HepG2 (cell line): ENCODE results near the gene PRDM15. TPM values are rescaled to one million over a fixed set of nuclear protein-coding genes. Genes with fewer than 3 reads are reported as not detected.
A peak's percentile ranks its signal among the peaks of the same experiment; 100 is the strongest.

Experiments used
- ATF7-NPFF ChIP-seq: sonication (generic); formaldehyde crosslinking; IDR thresholded peaks from 2 replicates; pipeline ENCODE4 v1.8.1; 2023; ENCODE audit warnings: mild to moderate bottlenecking, low read depth, missing genetic modification reagents, moderate library complexity
- CBX2 ChIP-seq, 2 experiments: fragments of 200-600 bp in 1 of 2; sonication (generic); formaldehyde crosslinking in 1 of 2; IDR thresholded peaks; 2 replicates each; pipeline versions ENCODE4 v1.7.0 to v1.8.1; 2018 to 2022; ENCODE audit warnings: low read depth in 2 of 2, low read length in 1 of 2, mild to moderate bottlenecking in 1 of 2, missing genetic modification reagents in 1 of 2
- E2F1 ChIP-seq: sonication (generic); formaldehyde crosslinking; IDR thresholded peaks from 2 replicates; pipeline ENCODE4 v1.5.0; 2020; ENCODE audit warnings: missing genetic modification reagents
- FOXC1 ChIP-seq: sonication (generic); formaldehyde crosslinking; IDR thresholded peaks from 2 replicates; pipeline ENCODE4 v1.8.0; 2022; ENCODE audit warnings: mild to moderate bottlenecking, missing genetic modification reagents, borderline replicate concordance
- HES4 ChIP-seq: sonication (generic); formaldehyde crosslinking; IDR thresholded peaks from 2 replicates; pipeline ENCODE4 v1.9.0; 2021; ENCODE audit warnings: mild to moderate bottlenecking, missing genetic modification reagents, borderline replicate concordance
- HMG20B ChIP-seq: conservative IDR thresholded peaks from 2 replicates; pipeline ENCODE4 v1.6.1; 2016; ENCODE audit warnings: missing genetic modification reagents, missing compliant biosample characterization
- ISX ChIP-seq: sonication (generic); formaldehyde crosslinking; conservative IDR thresholded peaks from 2 replicates; pipeline ENCODE4 v1.5.0; 2020; ENCODE audit warnings: missing genetic modification reagents
- POGZ ChIP-seq: sonication (generic); formaldehyde crosslinking; IDR thresholded peaks from 2 replicates; pipeline ENCODE4 v1.4.0; 2020; ENCODE audit warnings: mild to moderate bottlenecking, missing genetic modification reagents
- RARG ChIP-seq: sonication (generic); formaldehyde crosslinking; IDR thresholded peaks from 2 replicates; pipeline ENCODE4 v1.4.0; 2020; ENCODE audit warnings: low read depth, mild to moderate bottlenecking, missing genetic modification reagents
- RBM39 ChIP-seq: fragments of 200-400 bp; formaldehyde crosslinking; IDR thresholded peaks from one replicate; pipeline ENCODE4 v1.6.1; 2018; ENCODE audit warnings: antibody characterized with exemption, mild to moderate bottlenecking, low read depth, low read length; ENCODE audit not compliant: poor library complexity, severe bottlenecking
- ZBTB7A ChIP-seq: sonication (generic); formaldehyde crosslinking; IDR thresholded peaks from 2 replicates; pipeline ENCODE4 v1.8.0; 2022; ENCODE audit warnings: mild to moderate bottlenecking, missing genetic modification reagents
- ZIK1 ChIP-seq: sonication (generic); formaldehyde crosslinking; IDR thresholded peaks from 2 replicates; pipeline ENCODE4 v1.5.0; 2020; ENCODE audit warnings: mild to moderate bottlenecking, low read depth, missing genetic modification reagents, borderline replicate concordance
- ZNF460 ChIP-seq: sonication (generic); formaldehyde crosslinking; IDR thresholded peaks from 2 replicates; pipeline ENCODE4 v1.5.1; 2020; ENCODE audit warnings: missing genetic modification reagents, mild to moderate bottlenecking, borderline replicate concordance
- ZNF546 ChIP-seq: sonication (generic); formaldehyde crosslinking; conservative IDR thresholded peaks from 2 replicates; pipeline ENCODE4 v1.8.1; 2023; ENCODE audit warnings: mild to moderate bottlenecking, missing genetic modification reagents
- ZNF558 ChIP-seq: sonication (generic); formaldehyde crosslinking; IDR thresholded peaks from 2 replicates; pipeline ENCODE4 v1.9.0; 2022; ENCODE audit warnings: mild to moderate bottlenecking, missing genetic modification reagents, borderline replicate concordance
- ZNF564 ChIP-seq: sonication (generic); formaldehyde crosslinking; IDR thresholded peaks from 2 replicates; pipeline ENCODE4 v1.8.1; 2023; ENCODE audit warnings: mild to moderate bottlenecking, missing genetic modification reagents
- ZNF619 ChIP-seq: sonication (generic); formaldehyde crosslinking; IDR thresholded peaks from 2 replicates; pipeline ENCODE4 v1.4.0; 2020; ENCODE audit warnings: mild to moderate bottlenecking, missing genetic modification reagents
- ZNF773 ChIP-seq: sonication (generic); formaldehyde crosslinking; IDR thresholded peaks from 2 replicates; pipeline ENCODE4 v1.4.0; 2020; ENCODE audit warnings: missing genetic modification reagents, borderline replicate concordance
- ZSCAN5A ChIP-seq: sonication (generic); formaldehyde crosslinking; IDR thresholded peaks from 2 replicates; pipeline ENCODE4 v1.8.0; 2022; ENCODE audit warnings: mild to moderate bottlenecking, missing genetic modification reagents, borderline replicate concordance
- polyA plus RNA-seq, 8 experiments: library from polyadenylated mRNA; depleted of rRNA in 3 of 8; stranded (reverse) in 7 of 8; unstranded in 1 of 8; fragments of >200 nt; fragmentation: Illumina TruSeq in 4 of 8; extraction: Trizol in 4 of 8; gene quantifications; 2 replicates each; pipeline versions ENCODE4 v1.2.1 to v1.2.3, GENCODE V29; 2011 to 2016; ENCODE audit warnings: low read depth in 4 of 8, missing spikeins in 1 of 8, mixed read lengths in 1 of 8; ENCODE audit not compliant: insufficient read depth in 1 of 8
- total RNA-seq, 5 experiments: library from RNA; depleted of rRNA; stranded (reverse); fragments of >200 nt; fragmentation: Illumina TruSeq; extraction: Trizol; gene quantifications; 2 replicates each; pipeline ENCODE4 v1.2.3, GENCODE V29; 2016; ENCODE audit warnings: low read depth in 1 of 5
- TF ChIP-seq, protein P1 (sequence below): sonication (generic); formaldehyde crosslinking; IDR thresholded peaks from 2 replicates; pipeline ENCODE4 v1.5.1; 2020; ENCODE audit warnings: mild to moderate bottlenecking, moderate library complexity, missing genetic modification reagents
- TF ChIP-seq, protein P2 (sequence below): sonication (generic); formaldehyde crosslinking; IDR thresholded peaks from 2 replicates; pipeline ENCODE4 v1.4.0; 2020; ENCODE audit warnings: missing genetic modification reagents
- TF ChIP-seq, protein P3 (sequence below): sonication (generic); formaldehyde crosslinking; IDR thresholded peaks from 2 replicates; pipeline ENCODE4 v1.8.1; 2023; ENCODE audit warnings: mild to moderate bottlenecking, missing genetic modification reagents, borderline replicate concordance
- TF ChIP-seq, protein P4 (sequence below): IDR thresholded peaks from 2 replicates; pipeline ENCODE4 v1.6.1; 2016; ENCODE audit warnings: control low read depth

PRDM15 gene
- total and polyA plus RNA-seq, 2 of the 13 experiments (the other 11 are each of a cell fraction or from before 2014, with no cell fraction given), result 4.0 to 6.9 TPM

DNA sequence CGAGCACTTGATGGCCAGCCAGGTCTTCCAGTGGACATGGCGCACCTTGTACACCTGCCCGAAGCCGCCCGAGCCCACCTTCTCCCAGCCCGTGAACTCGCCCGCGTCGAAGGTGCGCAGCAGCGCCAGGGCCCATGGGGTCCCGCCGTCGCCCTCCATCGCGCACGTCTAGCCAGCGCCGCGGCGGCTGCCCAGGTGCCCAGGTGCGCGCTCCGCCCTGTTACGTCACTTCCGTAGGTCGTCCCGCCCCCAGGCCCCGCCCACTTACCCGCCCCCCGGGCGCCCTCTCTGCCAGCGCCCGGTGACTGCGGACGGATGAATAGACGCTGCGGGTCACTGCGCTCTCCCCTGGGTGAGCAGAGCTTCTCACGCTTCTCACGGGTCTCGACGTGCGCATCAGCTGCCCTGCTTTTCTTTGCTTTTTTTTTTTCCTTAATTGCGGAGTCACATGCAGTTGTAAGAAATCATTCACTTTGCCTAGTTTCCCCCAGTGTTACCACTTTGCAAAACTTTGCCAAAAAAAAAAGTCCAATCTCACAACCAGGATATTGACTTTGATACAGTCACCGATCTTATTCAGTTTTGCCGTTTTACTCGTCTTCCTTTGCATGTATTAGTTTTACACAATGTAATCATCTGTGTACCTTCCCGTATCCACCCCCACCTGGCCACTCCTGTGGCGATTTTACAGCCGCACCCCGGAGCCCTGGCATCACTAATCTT is 112.1 kb downstream of the PRDM15 start, which contains the start of gene RIPK4 (continued):
- TF ChIP-seq, protein P1, sequence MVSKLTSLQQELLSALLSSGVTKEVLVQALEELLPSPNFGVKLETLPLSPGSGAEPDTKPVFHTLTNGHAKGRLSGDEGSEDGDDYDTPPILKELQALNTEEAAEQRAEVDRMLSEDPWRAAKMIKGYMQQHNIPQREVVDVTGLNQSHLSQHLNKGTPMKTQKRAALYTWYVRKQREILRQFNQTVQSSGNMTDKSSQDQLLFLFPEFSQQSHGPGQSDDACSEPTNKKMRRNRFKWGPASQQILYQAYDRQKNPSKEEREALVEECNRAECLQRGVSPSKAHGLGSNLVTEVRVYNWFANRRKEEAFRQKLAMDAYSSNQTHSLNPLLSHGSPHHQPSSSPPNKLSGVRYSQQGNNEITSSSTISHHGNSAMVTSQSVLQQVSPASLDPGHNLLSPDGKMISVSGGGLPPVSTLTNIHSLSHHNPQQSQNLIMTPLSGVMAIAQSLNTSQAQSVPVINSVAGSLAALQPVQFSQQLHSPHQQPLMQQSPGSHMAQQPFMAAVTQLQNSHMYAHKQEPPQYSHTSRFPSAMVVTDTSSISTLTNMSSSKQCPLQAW (CRISPR knock-in tag), result no peak
- TF ChIP-seq ZIK1 (CRISPR knock-in tag), result peak; percentile 87; the same call in 1 of the 2 replicates
- peak; percentile 44 for TF ChIP-seq RBM39
- TF ChIP-seq HMG20B (CRISPR knock-in tag), result no peak
- TF ChIP-seq ZNF773, result peak; percentile 62; the same call in 1 of the 2 replicates
- TF ChIP-seq HES4 (CRISPR knock-in tag), result no peak
- TF ChIP-seq RARG, result no peak
- TF ChIP-seq ZNF564 (CRISPR knock-in tag), result 0 out of 2 replicates have a peak, but pooled peaks have one; percentile 6
- TF ChIP-seq E2F1, result no peak; the same call in 1 of the 2 replicates
- TF ChIP-seq ZNF558, result no peak
- TF ChIP-seq ZSCAN5A (CRISPR knock-in tag), result no peak
- TF ChIP-seq, protein P2, sequence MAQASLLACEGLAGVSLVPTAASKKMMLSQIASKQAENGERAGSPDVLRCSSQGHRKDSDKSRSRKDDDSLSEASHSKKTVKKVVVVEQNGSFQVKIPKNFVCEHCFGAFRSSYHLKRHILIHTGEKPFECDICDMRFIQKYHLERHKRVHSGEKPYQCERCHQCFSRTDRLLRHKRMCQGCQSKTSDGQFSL, result no peak
- 0 out of 2 replicates have a peak, but pooled peaks have one; percentile 29 for TF ChIP-seq ISX
- peak; percentile 44; the same call in 1 of the 2 replicates for TF ChIP-seq ATF7-NPFF (CRISPR knock-in tag)
- TF ChIP-seq ZNF619, result no peak
- no peak for TF ChIP-seq ZNF546 (CRISPR knock-in tag)
- no peak for TF ChIP-seq POGZ (CRISPR knock-in tag)
- TF ChIP-seq, protein P3, sequence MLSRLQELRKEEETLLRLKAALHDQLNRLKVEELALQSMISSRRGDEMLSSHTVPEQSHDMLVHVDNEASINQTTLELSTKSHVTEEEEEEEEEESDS (CRISPR knock-in tag), result no peak
- no peak for TF ChIP-seq CBX2 (IDR thresholded peaks at IDR 0.05; ENCODE audit: low read depth, low read length)
- no peak for TF ChIP-seq CBX2 (CRISPR knock-in tag; IDR thresholded peaks at IDR 0.05; ENCODE audit: low read depth)
- no peak for TF ChIP-seq ZNF460 (CRISPR knock-in tag)
- TF ChIP-seq FOXC1 (CRISPR knock-in tag), result no peak
- TF ChIP-seq, protein P4, sequence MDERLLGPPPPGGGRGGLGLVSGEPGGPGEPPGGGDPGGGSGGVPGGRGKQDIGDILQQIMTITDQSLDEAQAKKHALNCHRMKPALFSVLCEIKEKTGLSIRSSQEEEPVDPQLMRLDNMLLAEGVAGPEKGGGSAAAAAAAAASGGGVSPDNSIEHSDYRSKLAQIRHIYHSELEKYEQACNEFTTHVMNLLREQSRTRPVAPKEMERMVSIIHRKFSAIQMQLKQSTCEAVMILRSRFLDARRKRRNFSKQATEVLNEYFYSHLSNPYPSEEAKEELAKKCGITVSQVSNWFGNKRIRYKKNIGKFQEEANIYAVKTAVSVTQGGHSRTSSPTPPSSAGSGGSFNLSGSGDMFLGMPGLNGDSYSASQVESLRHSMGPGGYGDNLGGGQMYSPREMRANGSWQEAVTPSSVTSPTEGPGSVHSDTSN (CRISPR knock-in tag), result no peak
- no peak for TF ChIP-seq ZBTB7A (CRISPR knock-in tag)
